Umbilical cord (tissue), 2 donors: ENCODE results near the gene MASP1. TPM values are rescaled to one million over a fixed set of nuclear protein-coding genes. Genes with fewer than 3 reads are reported as not detected.
A peak's percentile ranks its signal among the peaks of the same experiment; 100 is the strongest.

Source experiments
- DNase-seq: peaks from one replicate; pipeline ENCODE4 v3.0.0-alpha.2; 2015; ENCODE audit warnings: low spot score
- total RNA-seq: library from RNA; depleted of rRNA; stranded (reverse); fragments of >200 nt; gene quantifications from one replicate; pipeline ENCODE4 v1.2.3, GENCODE V29; 2014; ENCODE audit warnings: low replicate concordance; ENCODE audit not compliant: insufficient read depth

Gene MASP1
- total RNA-seq, 1 donor from 2014 or later = 7.2 TPM

DNA sequence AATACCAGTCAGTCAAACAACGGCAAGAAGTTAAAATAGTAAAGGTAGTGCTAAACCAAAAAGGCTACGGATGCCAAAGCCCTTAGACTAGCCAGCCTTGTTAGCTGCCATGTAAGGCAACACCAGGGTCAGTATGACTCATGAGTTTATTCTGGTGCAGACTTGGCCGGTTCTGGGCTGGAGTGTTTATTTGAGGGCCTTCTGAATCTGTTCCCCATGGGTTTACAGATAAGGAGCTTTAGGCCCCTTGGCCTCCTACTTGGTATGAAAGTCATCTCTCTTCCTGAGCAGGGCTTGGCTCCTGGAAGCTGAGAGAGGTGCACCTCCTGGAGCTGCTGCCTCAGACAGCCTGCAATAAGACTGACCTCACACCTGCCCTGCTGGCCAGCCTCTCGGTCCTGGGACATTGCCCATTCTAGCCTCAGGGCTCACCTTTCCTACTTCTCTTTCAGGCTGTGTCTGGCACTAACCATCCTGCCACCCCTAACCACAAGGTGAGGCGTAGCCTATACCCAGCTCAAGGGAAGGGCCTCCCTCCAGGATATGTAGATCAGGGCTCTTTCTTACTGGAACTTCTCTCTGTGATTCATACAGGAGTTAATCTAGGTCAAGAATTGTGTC is 104.6 kb downstream of the MASP1 start:
- DNase-seq = peak; percentile 67

DNA sequence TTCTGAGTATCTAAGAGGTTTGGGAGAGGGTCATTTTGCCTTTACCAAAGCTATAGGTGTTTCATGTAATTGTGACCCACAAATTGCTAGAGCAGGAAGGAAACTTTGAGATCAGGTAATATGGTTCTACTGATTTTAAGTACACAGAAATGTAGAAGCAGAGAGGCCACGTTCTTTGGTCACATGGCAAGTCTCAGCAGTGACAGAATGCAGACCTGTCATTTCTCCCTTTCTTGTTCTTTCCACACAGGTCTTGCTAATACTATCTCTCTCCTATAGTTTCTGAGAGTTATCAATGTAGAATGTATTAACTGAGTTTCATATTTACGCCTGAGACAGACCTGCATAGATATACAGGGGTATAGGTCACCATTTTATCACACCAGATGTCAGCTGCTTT is 105.2 kb downstream of the MASP1 start:
- peak; percentile 24 for DNase-seq

DNA sequence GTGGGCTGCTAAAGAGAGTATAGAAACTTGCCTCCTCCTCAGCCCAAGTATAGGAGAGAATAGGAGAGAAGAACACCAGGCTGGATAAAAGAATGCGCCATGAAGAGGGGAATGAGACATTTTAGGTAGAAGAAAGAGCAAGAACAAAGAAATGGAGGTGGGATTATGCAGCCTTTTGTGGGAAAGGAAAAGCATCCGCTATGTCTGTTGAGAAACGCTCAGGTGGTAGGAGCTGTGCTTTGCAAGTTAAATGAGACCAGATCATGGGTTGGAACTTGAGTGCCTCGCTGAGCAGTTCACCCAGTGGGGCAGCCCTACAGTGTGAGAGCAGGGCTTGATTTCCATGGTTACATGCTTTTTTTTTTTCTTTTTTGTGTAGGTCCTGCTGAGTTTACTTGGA is 105.8 kb downstream of the MASP1 start:
- no peak for DNase-seq

Other genes with a start within 250 kb of the MASP1 start
- gene RPL39L, start 152.2 kb downstream of the MASP1 start, total RNA-seq = 6.3 TPM
- not detected for gene RTP1, start 94.3 kb downstream of the MASP1 start, total RNA-seq
- gene RTP4, start 76.6 kb upstream of the MASP1 start, total RNA-seq = 0.72 TPM